K562 (cell line): ENCODE results near the gene BDNF. TPM values are rescaled to one million over a fixed set of nuclear protein-coding genes. Genes with fewer than 3 reads are reported as not detected.

ENCODE experiments used
- ATAC-seq: fragments of 200-7000 bp; cut with Tn5 transposase; 3 replicates; pipeline ENCODE4 v1.9.1; 2020; ENCODE audit warnings: moderate library complexity
- BruUV-seq: library from RNA; stranded (reverse); fragments of 400-500 nt; replicated peaks from 2 replicates; lab custom pipeline; 2021; lab: Mats Ljungman, UMichigan
- CTCF ChIA-PET: fragments of 300-600 bp; formaldehyde crosslinking; extraction: SDS; loops from one replicate; lab custom pipeline; 2021; ENCODE audit warnings: low intra/inter-chr PET ratio; lab: Yijun Ruan, JAX
- POLR2A ChIA-PET: fragments of 300-600, 350-650 bp; sonication (Branson Sonifier 250); formaldehyde crosslinking; extraction: SDS; loops from one replicate; lab custom pipeline; 2021; ENCODE audit warnings: antibody characterized with exemption, inconsistent platforms; lab: Yijun Ruan, JAX
- DNase-seq, 4 experiments: peaks; one replicate each; pipeline versions ENCODE4 v3.0.0 to v3.0.0-alpha.2; 2011 to 2018; ENCODE audit warnings: low spot score in 3 of 4, mixed read lengths in 3 of 4; ENCODE audit errors: extremely low read depth in 1 of 4
- FAIRE-seq: peaks from 2 replicates; lab custom pipeline; 2011; peaks lifted over from hg19 to GRCh38; lab: Jason Lieb, UNC
- H2AFZ ChIP-seq: 2 replicates; pipeline ENCODE4 v1.6.0; 2011; ENCODE audit warnings: low read depth, low read length, control low read depth, inconsistent platforms
- H3K27ac ChIP-seq: fragments of 200-600 bp; 3 replicates; pipeline ENCODE4 v1.8.0; 2011; ENCODE audit warnings: low read depth, mild to moderate bottlenecking, control low read depth, inconsistent platforms, low read length, moderate library complexity, mixed read lengths; ENCODE audit errors: extremely low read depth
- H3K27me3 ChIP-seq, 2 experiments: fragments of 300-600 bp in 1 of 2; 2 replicates in 1 of 2; 3 replicates in 1 of 2; pipeline versions ENCODE4 v1.6.0 to v1.8.0; 2011; ENCODE audit warnings: inconsistent platforms in 2 of 2, low read length in 2 of 2, mild to moderate bottlenecking in 1 of 2, mixed read lengths in 1 of 2, moderate library complexity in 1 of 2; ENCODE audit not compliant: control insufficient read depth in 2 of 2, insufficient read depth in 2 of 2
- H3K36me3 ChIP-seq: fragments of 300-600 bp; 3 replicates; pipeline ENCODE4 v1.8.0; 2011; ENCODE audit warnings: mild to moderate bottlenecking, low read length, inconsistent platforms; ENCODE audit not compliant: control insufficient read depth, insufficient read depth
- H3K4me1 ChIP-seq, 2 experiments: fragments of 200-600 bp in 1 of 2; replicated peaks in 1 of 2; 2 replicates in 1 of 2; 3 replicates in 1 of 2; pipeline versions ENCODE4 v1.5.1 to v1.8.0; 2011; ENCODE audit warnings: inconsistent platforms in 2 of 2, low read length in 2 of 2, mild to moderate bottlenecking in 1 of 2, mixed read lengths in 1 of 2, moderate library complexity in 1 of 2; ENCODE audit not compliant: control insufficient read depth in 2 of 2, insufficient read depth in 2 of 2
- H3K4me2 ChIP-seq: 2 replicates; pipeline ENCODE4 v1.6.1; 2011; ENCODE audit warnings: low read length, control low read depth, inconsistent platforms, mixed read lengths; ENCODE audit not compliant: insufficient read depth
- H3K4me3 ChIP-seq: fragments of 200-600 bp; sonication (generic), shearing (Covaris generic); 2 replicates; pipeline ENCODE4 v1.5.1; 2016; ENCODE audit warnings: control low read depth, inconsistent platforms
- H3K79me2 ChIP-seq: fragments of 200-600 bp; 3 replicates; pipeline ENCODE4 v1.8.0; 2011; ENCODE audit warnings: low read length, inconsistent platforms; ENCODE audit not compliant: control insufficient read depth, insufficient read depth
- H3K9ac ChIP-seq, 2 experiments: 2 replicates each; pipeline versions ENCODE4 v1.6.0 to v1.6.1; 2011; ENCODE audit warnings: low read depth in 2 of 2, low read length in 2 of 2, control low read depth in 1 of 2, inconsistent platforms in 1 of 2, mild to moderate bottlenecking in 1 of 2, mixed read lengths in 1 of 2; ENCODE audit not compliant: insufficient read depth in 1 of 2
- H3K9me1 ChIP-seq: one replicate; pipeline ENCODE4 v1.6.0; 2011; ENCODE audit warnings: inconsistent platforms, mild to moderate bottlenecking, low read length, moderate library complexity; ENCODE audit not compliant: control insufficient read depth, insufficient read depth
- H3K9me3 ChIP-seq: replicated peaks from 2 replicates; pipeline ENCODE4 v1.5.1; 2011; ENCODE audit warnings: low read depth, low read length, inconsistent platforms; ENCODE audit not compliant: control insufficient read depth, insufficient read depth
- H4K20me1 ChIP-seq: replicated peaks from 2 replicates; pipeline ENCODE4 v1.6.1; 2011; ENCODE audit warnings: low read length, inconsistent platforms, mixed read lengths; ENCODE audit not compliant: control insufficient read depth, insufficient read depth
- WGBS: fragments of 100-300 bp; shearing (Covaris generic); methylation state at CpG from one replicate; pipeline ENCODE4 v1.1.6; 2016; ENCODE audit warnings: low coverage, mixed read lengths; ENCODE audit not compliant: insufficient coverage; ENCODE audit errors: missing lambda C conversion rate; 5-methylcytosine and 5-hydroxymethylcytosine counted together
- in situ Hi-C: fragments of 300-500 bp; cut with MboI; formaldehyde crosslinking; loops from 4 replicates; pipeline ENCODE4 v1.15.0; 2018; ENCODE audit warnings: inconsistent platforms, mixed read lengths
- intact Hi-C: fragments of 100-400 bp; cut with micrococcal nuclease; formaldehyde crosslinking; loops from 2 replicates; pipeline ENCODE4 v1.14.2; 2022
- polyA plus RNA-seq, 8 experiments: library from polyadenylated mRNA; depleted of rRNA in 4 of 8; stranded (reverse) in 5 of 8; unstranded in 3 of 8; fragments of >200 nt; fragmentation: Nextera tagmentation in 2 of 8; fragmentation: Illumina TruSeq in 1 of 8; extraction: Ambion mirVana in 2 of 8; extraction: Trizol in 1 of 8; gene quantifications; 2 replicates each; pipeline versions ENCODE4 v1.2.1 to v1.2.3, GENCODE V29; 2011 to 2014; ENCODE audit warnings: inconsistent platforms in 1 of 8, missing spikeins in 1 of 8
- total RNA-seq, 7 experiments: library from RNA; depleted of rRNA in 6 of 7; stranded (reverse); fragments of >200 nt in 6 of 7; fragmentation: Illumina TruSeq in 2 of 7; extraction: Trizol in 2 of 7; gene quantifications; 2 replicates each; pipeline versions ENCODE4 v1.2.1 to v1.2.3, GENCODE V29; 2011 to 2021; ENCODE audit warnings: low replicate concordance in 1 of 7
- TF ChIP-seq, protein P1 (sequence below): fragments of 250-450 bp; sonication (Bioruptor Pico); IDR thresholded peaks from 2 replicates; pipeline ENCODE4 v1.4.0; 2020; ENCODE audit warnings: borderline replicate concordance
- TF ChIP-seq, protein P2 (sequence below): IDR thresholded peaks from 2 replicates; pipeline ENCODE4 v1.6.1; 2012; ENCODE audit warnings: low read depth, low read length, improper control_type of control experiment, borderline replicate concordance

Gene BDNF
- total and polyA plus RNA-seq, 9 of the 15 experiments (the other 6 are each of a cell fraction or from before 2014, with no cell fraction given): 0.04 TPM; not detected in 8

DNA sequence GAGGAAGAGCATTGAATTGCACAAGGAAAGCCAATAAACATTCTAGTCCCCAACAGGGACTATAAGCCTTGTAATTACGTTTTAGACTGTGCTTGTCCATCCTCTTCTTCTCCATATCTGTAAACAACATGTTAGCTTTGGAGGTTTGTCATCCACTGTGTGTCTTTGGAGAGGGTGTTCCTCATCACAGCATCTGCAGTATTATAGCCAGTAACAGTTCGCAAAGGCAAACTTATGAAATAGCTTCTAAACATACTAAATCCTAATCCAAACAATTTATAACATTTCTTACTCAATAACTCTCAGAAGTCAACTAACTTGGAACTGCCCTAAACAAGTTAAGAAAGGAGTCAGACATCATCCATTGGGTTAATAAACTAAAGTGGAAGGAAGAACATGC, 10.3 kb upstream of the BDNF start:
- no peak for FAIRE-seq
- Histone ChIP-seq H3K79me2 (no peaks in the 10 kb centered on the region), H3K9ac (no peak overlapping the region), H3K4me1 (no peaks in the 10 kb centered on the region), H3K9me3 (no peaks in the 10 kb centered on the region), H4K20me1 (no peaks in the 10 kb centered on the region), H3K36me3 (no peaks in the 10 kb centered on the region), H3K4me2 (no peak overlapping the region), H3K4me3 (no peak overlapping the region), H3K9me1 (no peaks in the 10 kb centered on the region), H2AFZ (no peak overlapping the region), H3K27me3 (no peaks in the 10 kb centered on the region), H3K27ac (no peak overlapping the region)
- BruUV-seq: no TSS peak
- WGBS: 4% methylated on average over 2 of the region's 2 CpGs
- DNase-seq: no peak
- in situ Hi-C loops: no loop called here
- ATAC-seq: no peak
- ChIA-PET CTCF (no interaction called here), POLR2A (no interaction called here)
- TF ChIP-seq, protein P1, sequence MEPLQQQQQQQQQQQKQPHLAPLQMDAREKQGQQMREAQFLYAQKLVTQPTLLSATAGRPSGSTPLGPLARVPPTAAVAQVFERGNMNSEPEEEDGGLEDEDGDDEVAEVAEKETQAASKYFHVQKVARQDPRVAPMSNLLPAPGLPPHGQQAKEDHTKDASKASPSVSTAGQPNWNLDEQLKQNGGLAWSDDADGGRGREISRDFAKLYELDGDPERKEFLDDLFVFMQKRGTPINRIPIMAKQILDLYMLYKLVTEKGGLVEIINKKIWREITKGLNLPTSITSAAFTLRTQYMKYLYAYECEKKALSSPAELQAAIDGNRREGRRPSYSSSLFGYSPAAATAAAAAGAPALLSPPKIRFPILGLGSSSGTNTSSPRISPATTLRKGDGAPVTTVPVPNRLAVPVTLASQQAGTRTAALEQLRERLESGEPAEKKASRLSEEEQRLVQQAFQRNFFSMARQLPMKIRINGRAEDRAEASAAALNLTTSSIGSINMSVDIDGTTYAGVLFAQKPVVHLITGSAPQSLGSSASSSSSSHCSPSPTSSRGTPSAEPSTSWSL (CRISPR knock-in tag): no peak
- TF ChIP-seq, protein P2, sequence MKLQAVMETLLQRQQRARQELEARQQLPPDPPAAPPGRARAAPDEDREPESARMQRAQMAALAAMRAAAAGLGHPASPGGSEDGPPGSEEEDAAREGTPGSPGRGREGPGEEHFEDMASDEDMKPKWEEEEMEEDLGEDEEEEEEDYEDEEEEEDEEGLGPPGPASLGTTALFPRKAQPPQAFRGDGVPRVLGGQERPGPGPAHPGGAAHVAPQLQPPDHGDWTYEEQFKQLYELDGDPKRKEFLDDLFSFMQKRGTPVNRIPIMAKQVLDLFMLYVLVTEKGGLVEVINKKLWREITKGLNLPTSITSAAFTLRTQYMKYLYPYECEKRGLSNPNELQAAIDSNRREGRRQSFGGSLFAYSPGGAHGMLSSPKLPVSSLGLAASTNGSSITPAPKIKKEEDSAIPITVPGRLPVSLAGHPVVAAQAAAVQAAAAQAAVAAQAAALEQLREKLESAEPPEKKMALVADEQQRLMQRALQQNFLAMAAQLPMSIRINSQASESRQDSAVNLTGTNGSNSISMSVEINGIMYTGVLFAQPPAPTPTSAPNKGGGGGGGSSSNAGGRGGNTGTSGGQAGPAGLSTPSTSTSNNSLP: no peak
- intact Hi-C loops: no loop called here
